Activated T-cell treated with anti-CD3 and anti-CD28 coated beads for 4 hours (primary cell): ENCODE data around the gene MSH4.
"Not testable (repeated sequence)": the region's sequence is repeated elsewhere in the genome, so short reads cannot be mapped to it uniquely, and the experiment has no call there.

Experiments
- DNase-seq: peaks from one replicate; pipeline ENCODE4 v3.0.0-alpha.2; 2020

Gene MSH4

DNA sequence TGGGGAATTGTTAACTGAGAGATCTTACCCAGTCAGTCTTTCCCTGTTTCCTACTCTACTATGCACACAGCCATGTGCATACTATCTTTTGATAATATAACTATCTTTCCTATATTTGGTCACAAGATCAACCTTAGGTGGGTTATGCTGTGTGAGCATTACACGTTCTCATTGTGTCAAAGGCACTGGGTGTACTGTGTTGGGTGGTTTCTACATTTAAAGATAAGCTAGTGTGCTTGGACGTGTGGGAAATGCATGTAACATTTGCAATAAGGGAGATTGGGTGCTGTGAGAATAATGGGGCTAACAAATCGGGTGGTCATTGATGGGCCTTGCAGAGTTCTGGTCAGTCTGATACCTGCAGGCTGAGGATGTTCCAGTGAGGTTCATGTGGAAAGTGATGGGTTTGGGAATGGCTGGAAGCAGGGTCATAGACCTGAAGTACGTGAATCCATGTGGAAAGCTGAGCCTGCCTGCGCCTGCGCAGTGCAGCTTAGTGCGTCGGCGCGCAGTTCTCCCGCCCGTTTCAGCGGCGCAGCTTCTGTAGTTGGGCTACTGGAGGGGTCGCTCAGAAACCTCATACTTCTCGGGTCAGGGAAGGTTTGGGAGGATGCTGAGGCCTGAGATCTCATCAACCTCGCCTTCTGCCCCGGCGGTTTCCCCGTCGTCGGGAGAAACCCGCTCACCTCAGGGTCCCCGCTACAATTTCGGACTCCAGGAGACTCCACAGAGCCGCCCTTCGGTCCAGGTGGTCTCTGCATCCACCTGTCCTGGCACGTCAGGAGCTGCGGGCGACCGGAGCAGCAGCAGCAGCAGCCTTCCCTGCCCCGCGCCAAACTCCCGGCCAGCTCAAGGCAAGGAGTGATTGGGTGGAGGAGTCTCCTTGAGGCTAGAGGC is at the start of gene MSH4:
MSH4 (plus strand) TSS at position 507 of the 897 bp plus-strand sequence; CDS start at position 611, 104 bp downstream.
- no peak for DNase-seq

DNA sequence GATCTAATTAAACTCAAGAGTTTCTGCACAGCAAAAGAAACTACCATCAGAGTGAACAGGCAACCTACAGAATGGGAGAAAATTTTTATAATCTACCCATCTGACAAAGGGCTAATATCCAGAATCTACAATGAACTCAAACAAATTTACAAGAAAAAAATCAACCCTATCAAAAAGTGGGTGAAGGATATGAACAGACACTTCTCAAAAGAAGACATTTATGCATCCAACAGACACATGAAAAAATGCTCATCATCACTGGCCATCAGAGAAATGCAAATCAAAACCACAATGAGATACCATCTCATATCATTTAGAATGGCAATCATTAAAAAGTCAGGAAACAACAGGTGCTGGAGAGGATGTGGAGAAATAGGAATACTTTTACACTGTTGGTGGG is 39.5 kb upstream of the MSH4 start:
- not testable (repeated sequence) for DNase-seq

DNA sequence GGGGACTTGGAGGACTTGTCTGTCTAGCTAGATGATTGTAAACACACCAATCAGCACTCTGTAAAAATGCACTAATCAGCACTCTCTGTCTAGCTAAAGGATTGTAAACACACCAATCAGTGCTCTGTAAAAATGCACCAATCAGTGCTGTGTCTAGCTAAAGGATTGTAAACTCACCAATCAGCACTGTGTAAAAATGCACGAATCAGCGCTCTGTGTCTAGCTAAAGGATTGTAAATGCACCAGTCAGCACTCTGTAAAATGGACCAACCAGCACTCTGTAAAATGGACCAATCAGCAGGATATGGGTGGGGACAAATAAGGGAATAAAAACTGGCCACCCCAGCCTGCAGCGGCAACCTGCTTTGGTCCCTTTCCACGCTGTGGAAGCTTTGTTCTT is 38.1 kb upstream of the MSH4 start:
- DNase-seq = not testable (repeated sequence)

DNA sequence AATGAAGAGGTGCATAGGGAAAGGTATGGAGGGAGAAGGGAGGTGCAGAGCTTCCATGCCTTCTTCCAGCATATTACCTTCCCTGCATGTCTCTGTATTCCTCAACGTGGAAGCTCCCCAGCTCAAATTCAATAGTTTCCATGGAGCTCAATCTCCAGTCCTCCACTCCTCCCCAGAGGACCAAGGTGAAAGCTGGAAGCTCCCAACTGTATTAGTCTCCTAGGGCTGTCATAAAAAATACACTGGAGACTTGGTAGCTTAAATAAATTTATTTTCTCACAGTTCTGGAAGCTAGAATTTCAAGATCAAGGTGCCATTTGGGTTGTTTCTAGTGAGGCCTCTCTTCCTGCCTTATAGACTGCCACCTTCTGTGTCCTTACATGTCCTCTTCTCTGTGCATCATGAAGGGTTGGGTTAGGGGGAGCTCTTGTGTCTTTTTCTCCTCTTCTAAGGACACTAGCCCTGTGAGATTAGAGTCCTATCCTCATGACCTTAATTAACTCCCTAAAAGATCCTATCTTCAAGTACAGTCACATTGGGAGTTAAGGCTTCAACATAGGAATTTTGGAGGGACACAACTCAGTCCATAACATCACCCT is 32.5 kb upstream of the MSH4 start:
- no peak for DNase-seq

DNA sequence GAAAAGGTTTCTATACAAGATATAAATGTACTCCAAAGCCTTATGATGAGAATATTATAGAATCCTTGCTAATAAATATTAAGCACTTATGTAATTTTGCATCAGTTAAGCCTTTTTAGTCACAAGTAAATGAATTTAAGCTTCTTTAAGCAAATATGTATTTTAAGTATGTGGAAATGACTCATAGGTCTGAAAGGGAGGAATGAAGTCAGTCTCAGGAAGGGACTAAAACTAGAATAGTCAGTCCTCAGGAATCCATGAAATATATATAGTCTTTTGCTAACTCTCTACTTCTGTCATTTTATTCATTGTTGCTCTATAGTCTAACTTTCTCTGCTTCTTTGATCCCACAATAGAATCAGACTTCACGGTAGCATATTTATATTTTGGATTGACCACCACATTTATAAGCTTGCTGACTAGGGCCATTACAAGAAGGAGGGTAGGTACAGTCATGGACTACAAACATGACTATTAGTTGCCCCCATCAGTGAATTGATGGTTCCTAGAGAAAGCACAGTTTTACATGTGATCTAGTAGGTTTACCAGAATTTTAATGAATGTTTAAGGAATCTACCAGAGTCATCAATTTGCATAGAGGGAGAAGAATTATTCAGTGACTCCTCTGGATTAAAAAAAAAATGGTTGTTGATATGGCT is 30.9 kb upstream of the MSH4 start:
- no peak for DNase-seq

DNA sequence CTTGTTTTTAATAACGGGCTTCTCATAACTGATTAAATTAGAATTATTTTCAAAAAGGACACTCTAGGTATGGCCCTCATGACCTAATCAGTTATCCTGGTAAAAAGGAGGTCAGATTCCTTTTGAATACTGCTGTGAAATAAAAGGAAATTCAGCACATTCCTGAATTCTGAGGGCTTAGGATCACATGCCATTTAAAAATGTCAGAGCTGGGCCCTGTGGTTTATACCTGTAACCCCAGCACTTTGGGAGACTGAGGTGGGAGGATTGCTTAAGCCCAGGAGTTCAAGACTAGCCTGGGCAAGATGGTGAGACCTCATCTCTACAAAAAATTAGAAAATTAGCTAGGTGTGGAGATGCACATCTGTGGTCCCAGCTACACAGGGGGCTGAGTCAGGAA is 28.7 kb upstream of the MSH4 start:
- DNase-seq = no peak

DNA sequence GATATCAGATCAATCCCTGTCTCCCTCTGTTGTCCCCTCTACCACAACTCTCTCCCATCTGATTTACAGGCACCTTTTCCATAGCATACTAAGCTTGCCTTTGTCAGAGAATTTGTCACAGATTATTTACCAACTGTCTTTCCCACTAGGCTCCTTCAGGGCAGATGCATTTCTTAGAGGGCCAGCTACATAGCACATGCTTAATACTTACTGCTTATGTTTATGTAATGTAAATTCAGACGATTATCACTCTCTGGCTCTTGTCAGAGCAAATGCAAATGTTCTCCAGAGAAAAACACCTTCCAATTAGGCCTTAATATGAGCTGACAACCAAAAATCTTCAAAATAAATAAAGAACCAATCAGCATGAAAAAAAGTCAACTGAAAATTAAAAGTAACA is 25.9 kb upstream of the MSH4 start:
- DNase-seq = no peak

DNA sequence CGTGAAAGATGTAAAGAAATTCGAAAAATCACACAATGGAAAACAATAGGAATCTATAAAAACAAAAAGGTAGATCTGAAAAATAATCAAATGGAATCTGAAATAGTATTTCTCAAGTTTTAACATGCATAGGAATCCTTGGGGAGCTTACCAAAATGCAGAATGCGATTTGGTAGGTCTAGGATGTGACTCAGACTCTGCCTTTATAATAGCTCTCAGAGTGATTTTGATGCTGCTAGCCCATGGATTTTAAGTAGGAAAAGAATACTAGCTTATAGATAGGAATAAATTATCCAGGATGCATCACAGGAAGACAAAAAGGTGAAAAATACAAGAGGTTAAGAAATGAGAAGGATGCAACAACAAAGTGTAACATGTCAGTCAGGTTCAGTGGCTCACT is 24.7 kb upstream of the MSH4 start:
- DNase-seq = no peak

DNA sequence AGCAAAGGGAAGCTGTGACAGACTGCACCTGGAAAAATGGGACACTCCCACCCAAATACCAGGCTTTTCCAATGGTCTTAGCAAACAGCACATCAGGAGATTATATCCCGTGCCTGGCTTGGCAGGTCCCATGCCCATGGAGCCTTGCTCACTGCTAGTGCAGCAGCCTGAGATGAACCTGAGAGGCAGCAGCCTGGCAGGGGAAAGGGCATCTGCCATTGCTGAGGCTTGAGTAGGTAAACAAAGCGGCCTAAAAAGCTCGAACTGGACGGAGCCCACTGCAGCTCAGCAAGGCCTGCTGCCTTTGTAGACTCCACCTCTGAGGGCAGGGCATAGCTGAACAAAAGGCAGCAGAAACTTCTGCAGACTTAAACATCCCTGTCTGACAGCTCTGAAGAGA is 18.9 kb upstream of the MSH4 start:
- DNase-seq = not testable (repeated sequence)

DNA sequence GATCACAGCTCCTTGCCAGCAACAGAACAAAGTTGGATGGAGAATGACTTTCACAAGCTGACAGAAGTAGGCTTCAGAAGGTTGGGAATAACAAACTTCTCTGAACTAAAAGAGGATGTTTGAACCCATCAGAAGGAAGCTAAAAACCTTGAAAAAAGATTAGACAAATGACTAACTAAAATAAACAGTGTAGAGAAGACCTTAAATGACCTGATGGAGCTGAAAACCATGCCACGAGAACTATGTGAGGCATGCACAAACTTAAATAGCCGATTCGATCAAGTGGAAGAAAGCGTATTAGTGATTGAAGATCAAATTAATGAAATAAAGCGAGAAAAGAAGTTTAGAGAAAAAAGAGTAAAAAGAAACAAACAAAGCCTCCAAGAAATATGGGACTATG is 18.0 kb upstream of the MSH4 start:
- not testable (repeated sequence) for DNase-seq

DNA sequence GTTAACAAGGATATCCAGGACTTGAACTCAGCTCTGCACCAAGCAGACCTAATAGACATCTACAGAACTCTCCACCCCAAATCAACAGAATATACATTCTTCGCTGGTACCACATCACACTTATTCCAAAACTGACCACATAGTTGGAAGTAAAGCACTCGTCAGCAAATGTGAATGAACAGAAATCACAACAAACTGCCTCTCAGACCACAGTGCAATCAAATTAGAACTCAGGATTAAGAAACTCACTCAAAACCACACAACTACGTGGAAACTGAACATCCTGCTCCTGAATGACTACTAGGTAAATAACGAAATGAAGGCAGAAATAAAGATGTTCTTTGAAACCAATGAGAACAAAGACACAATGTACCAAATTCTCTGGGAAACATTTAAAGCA is 16.5 kb upstream of the MSH4 start:
- DNase-seq = not testable (repeated sequence)

DNA sequence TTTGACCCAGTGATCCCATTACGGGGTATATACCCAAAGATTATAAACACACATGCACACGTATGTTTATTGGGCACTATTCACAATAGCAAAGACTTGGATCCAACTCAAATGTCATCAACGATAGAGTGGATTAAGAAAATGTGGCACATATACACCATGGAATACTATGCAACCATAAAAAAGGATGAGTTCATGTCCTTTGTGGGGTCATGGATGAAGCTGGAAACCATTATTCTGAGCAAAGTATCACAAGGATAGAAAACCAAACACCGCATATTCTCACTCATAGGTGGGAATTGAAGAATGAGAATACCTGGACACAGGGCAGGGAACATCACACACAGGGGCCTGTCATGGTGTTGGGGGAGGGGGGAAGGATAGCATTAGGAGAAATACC is 12.8 kb upstream of the MSH4 start:
- DNase-seq = not testable (repeated sequence)

DNA sequence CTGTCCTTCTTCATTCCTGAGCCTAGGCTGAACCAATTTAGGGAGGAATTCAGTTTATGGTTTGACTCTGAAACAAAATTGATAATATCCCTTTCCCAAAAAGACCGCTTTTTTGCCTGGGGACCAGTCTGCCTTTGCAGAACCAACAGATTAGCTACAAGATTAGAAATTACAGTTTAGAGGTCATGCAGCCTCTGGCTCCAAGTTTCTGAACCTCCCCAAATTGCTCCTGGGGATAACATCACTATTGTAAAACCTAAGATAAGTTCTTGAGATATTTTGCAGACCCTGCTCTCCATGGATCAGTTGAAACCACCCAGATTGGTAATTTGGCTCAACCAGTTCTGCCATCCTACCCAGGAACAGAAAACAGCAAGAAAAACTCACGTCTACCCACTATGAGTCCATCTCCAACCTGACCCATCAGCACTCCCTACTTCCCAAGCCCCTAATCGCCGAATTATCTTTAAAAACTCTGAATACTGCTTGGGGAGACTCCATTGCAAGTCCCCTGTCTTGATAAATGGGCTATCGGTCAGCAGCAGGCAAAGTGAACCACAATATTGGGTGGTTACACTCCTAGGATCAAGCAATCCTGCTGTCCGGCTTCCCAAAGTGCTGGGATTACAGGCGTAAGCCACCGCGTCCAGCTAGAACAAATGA is 11.2 kb upstream of the MSH4 start:
- no peak for DNase-seq

DNA sequence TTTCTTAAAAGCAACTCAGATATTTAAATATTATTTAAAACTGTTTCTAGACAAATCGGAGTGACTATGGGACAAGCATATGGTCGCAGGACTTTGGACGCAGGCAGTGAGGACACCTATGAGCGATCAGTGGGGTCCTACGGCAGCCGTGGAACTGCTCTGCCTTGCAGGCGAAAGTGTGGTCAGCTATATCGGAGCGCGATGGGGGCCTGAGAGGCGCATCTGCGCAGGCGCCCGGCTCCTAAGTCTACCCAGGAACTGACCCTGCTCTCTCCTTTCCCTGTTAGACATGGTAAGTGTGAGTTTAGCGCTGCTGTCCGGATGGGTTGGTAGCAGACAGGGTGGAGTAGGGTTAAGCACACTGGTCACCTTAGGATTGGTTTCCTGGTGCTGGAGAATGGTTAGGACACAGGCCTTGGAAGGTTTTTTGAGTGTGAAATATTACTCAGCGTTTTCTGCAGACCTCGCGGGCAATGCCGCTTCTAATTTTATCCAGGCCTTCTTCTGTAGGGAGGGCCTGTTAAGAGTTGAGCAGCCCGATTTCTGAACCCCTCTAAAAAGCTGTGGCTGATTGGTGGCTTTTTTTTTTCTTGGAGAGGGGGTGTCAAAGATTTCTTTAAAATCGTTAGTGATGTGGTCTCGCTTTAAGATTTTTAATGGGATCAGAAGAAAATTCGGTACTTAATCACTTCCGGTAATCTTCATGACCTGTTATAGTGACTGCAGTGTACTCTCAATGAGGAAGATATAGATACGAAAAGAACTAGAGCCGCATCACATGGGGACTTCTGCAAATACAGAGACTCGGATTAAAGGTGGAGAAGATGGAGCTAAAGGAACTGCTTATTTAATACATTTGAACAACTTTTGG is 10.5 kb upstream of the MSH4 start, which contains the start of gene RABGGTB:
RABGGTB (plus strand) TSS at position 274 of the 871 bp plus-strand sequence; CDS start at position 290, 16 bp downstream.
- DNase-seq = peak; percentile 91

DNA sequence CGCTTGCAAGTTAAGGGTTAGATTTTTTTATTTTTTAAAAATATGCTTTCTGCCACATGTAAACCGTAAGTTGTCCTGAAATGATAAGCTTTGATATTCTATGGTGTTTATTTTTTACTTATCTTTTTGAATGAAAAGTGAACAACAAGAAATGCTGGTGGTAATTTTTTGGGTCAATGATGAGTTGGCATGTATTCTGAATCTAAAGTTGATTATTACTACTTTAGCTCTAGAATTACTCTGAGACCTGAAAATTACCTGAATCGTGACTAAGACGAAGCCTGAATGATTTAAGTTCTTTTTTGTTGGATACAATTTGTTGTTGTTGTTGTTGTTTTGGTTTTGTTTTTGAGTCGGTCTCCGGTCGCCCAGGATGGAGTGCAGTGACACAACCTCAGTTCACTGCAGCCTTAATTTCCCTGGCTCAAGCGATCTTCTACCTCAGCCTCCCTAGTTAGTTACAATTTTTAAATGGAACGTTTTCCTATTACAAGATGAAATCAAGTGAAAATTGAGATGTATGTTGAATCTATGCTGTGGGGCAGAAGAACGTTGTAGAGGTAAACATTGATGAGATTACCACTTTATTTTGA is 9.7 kb upstream of the MSH4 start:
- DNase-seq = no peak

DNA sequence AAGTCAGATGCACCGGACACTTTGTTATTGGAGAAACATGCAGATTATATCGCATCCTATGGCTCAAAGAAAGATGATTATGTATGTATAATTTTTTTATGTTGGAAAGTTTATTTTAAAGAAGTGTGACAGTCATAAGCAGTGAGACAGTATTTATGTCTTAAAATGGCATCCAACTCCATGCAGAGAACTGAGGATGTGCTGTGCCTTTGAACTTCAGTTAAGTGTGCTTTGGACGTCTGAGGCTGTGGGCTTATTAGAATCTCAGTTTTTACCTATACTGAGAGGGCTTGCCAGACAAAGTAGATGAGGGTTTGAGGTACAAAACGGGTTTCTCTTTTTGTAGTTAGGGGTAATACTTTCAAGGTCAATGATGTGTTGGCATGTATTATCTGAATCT is 9.2 kb upstream of the MSH4 start:
- no peak for DNase-seq

DNA sequence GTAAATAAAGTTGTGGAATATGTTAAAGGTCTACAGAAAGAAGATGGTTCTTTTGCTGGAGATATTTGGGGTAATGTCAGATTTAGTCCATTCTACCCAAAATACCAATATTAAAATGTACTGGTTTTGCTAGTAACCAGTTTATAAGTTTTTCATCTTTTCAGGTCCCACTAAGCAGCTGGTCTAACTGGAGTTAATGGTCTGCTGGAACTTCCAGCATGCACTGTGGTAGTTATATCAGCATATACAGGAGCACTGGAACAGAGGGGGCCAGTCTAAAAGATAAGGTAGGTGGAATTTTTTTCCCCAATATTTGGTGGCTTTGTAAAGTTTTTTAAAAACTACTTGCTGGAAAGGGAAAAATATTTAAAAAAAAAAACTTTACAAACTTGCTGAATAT is 6.7 kb upstream of the MSH4 start:
- DNase-seq = no peak

DNA sequence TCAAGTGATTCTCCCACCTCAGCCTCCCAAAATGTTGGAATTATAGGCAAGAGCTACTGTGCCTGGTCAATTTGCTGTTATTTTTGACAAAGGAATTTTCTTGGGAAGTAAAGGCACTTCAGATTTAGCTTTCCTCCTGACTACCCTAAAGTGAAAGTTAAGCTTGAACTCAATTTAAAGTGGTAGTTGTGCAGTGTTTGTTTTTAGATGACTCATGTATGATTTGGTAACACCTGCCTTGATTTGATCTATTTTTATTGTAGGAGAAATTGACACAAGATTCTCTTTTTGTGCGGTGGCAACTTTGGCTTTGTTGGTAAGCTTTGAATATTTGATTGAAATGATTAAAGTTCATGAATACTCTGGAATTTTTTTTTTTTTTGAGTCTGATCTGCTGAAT is 5.7 kb upstream of the MSH4 start:
- DNase-seq = no peak

DNA sequence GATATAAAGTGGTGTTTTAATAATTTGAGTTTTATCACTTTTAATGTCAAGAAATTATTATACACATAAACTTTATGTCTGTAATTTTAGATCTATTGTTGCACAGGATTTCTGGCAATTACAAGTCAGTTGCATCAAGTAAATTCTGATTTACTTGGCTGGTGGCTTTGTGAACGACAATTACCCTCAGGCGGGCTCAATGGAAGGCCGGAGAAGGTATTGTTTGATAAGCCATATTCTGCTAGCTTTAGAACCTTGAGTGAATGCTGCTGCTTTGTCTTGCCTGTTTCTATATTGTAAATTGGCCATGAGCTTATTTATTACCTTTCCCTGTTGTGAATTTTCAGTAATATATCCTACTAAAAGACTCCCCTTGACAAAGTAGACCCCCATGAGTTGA is 4.6 kb upstream of the MSH4 start:
- no peak for DNase-seq

DNA sequence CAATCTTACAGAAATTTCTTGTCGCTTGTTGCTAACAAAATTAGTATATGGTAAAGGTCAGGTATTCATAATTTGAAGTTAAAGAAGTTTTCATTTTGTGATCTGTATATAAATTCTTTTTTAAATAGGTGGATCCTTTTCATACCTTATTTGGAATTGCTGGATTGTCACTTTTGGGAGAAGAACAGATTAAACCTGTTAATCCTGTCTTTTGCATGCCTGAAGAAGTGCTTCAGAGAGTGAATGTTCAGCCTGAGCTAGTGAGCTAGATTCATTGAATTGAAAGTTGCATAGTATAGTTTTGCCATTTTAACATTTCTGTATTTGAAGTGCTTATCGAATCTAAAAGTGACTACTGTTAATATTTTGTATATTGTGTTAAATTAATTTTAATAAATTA is 2.3 kb upstream of the MSH4 start:
- DNase-seq = no peak

DNA sequence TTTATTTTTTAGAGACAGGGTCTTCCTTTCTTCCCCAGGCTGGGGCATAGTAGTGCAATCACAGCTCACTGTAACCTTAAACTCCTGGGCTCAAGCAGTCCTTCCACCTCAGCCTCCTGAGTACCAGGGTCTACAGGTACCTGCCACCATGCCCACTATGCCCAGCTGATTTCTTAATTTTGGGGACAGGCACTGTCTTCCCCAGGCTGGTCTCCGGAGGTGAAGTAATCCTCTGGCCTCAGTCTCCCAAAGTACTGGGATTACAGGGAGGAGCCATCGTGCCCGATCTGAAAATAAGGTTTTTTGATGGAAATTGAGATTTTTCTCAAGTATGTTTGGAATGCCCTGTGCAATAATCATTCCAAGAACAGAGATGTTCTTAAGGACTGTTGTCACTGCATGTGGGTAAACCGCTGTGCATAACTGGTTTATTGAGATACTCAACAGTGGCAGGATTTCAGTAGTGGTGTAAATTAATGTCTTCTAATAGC is 934 bp upstream of the MSH4 start:
- DNase-seq = no peak

DNA sequence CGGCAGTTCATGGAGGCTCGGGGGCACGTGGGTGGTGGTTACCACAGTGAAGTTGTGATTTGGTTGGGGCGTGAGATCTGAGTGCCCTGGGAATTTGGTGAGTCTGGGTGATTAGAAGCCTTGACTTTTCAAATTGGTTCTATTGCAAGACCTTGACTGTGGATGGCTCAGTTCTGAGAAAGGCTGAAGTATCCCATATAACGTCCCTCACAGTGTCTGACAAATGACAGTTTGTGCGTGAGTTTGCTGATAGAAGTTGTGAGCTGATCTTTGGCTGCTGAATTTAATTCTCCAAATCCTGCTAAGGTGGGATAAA is 549 bp downstream of the MSH4 start:
- no peak for DNase-seq
